NCI-H82 treated with DMSO at 0.1 percent for 48 hours (cell line): ENCODE measurements around the gene ROR2.
"Not testable (repeated sequence)": the region's sequence is repeated elsewhere in the genome, so short reads cannot be mapped to it uniquely, and the experiment has no call there.

Experiments
- DNase-seq: peaks from one replicate; lab custom pipeline; 2025; ENCODE audit not compliant: unreplicated experiment; lab: John Stamatoyannopoulos, UW

Gene ROR2

GRCh38 chr9:91924090-91924489 is 25.9 kb downstream of the ROR2 start:
- DNase-seq = no peak

GRCh38 chr9:91923145-91923544 is 26.9 kb downstream of the ROR2 start:
- no peak for DNase-seq

- no peak for DNase-seq
Measured at GRCh38 chr9:91921371-91921770, 28.7 kb downstream of the ROR2 start.

- DNase-seq = no peak
Measured at GRCh38 chr9:91920630-91921350, 29.2 kb downstream of the ROR2 start.

GRCh38 chr9:91919621-91920020 is 30.4 kb downstream of the ROR2 start:
- no peak for DNase-seq

- DNase-seq = no peak
Measured at GRCh38 chr9:91917436-91917835, 32.6 kb downstream of the ROR2 start.

- DNase-seq = no peak
Measured at GRCh38 chr9:91915524-91916263, 34.3 kb downstream of the ROR2 start.

- DNase-seq = no peak
Measured at GRCh38 chr9:91914937-91915336, 35.1 kb downstream of the ROR2 start.

GRCh38 chr9:91914404-91914803 is 35.6 kb downstream of the ROR2 start:
- no peak for DNase-seq

- no peak for DNase-seq
Measured at GRCh38 chr9:91913986-91914385, 36.0 kb downstream of the ROR2 start.

- DNase-seq = no peak
Measured at GRCh38 chr9:91913096-91913495, 36.9 kb downstream of the ROR2 start.

- no peak for DNase-seq
Measured at GRCh38 chr9:91911657-91912056, 38.4 kb downstream of the ROR2 start.

- not testable (repeated sequence) for DNase-seq
Measured at GRCh38 chr9:91909256-91909655, 40.8 kb downstream of the ROR2 start.

GRCh38 chr9:91908746-91909145 is 41.3 kb downstream of the ROR2 start:
- DNase-seq = no peak

GRCh38 chr9:91908293-91908623 is 41.8 kb downstream of the ROR2 start:
- no peak for DNase-seq

- DNase-seq = no peak
Measured at GRCh38 chr9:91907484-91908292, 42.3 kb downstream of the ROR2 start.

GRCh38 chr9:91905991-91906469 is 44.0 kb downstream of the ROR2 start:
- no peak for DNase-seq

- DNase-seq = no peak
Measured at GRCh38 chr9:91905237-91905650, 44.8 kb downstream of the ROR2 start.

- no peak for DNase-seq
Measured at GRCh38 chr9:91904588-91905236, 45.3 kb downstream of the ROR2 start.

GRCh38 chr9:91903126-91903911 is 46.7 kb downstream of the ROR2 start:
- no peak for DNase-seq
